Measurements from ENCODE around the gene PANX1. TPM values are rescaled to one million over a fixed set of nuclear protein-coding genes. Genes with fewer than 3 reads are reported as not detected.
"Not testable (repeated sequence)": the region's sequence is repeated elsewhere in the genome, so short reads cannot be mapped to it uniquely, and the experiment has no call there.

Gene PANX1
- 10 to 100 TPM; 20.7 to 22.7 TPM for total RNA-seq

- CTCF ChIA-PET, result interaction anchor here (0.9 kb wide), 1 partner anchor 15 kb away, joined by 3 read pairs; no protein-coding TSS in a partner anchor
- POLR2A ChIA-PET, result interaction anchor here (0.5 to 2.5 kb wide), 5 partner anchors 23 to 423 kb away, joined by 3 to 9 read pairs (median 4); partner anchors contain the start of gene MED17
Measured at GRCh38 chr11:94128746-94129511, at the start of gene PANX1. Gene PANX1 (plus strand): TSS chr11:94128841. CDS start chr11:94129313, 472 bp downstream.

DNA sequence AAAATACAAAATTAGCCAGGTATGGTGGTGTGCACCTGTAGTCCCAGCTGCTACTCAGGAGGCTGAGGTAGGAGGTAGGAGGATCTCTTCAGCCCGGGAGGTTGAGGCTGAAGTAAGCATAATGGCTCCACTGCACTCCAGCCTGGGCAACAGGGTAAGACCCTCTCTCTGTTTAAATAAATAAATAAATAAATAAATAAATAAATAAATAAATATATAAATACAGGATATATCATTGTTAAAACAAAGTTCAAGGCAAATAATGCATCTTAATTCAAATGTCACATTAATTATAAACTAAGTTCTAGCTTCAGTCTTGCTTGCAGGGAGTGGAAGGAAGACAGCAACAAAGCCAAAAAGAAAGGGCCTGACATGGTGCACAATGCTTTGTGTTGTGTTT is 44.5 kb upstream of the PANX1 start:
- ChIA-PET POLR2A (no interaction called here), CTCF (no interaction called here)

DNA sequence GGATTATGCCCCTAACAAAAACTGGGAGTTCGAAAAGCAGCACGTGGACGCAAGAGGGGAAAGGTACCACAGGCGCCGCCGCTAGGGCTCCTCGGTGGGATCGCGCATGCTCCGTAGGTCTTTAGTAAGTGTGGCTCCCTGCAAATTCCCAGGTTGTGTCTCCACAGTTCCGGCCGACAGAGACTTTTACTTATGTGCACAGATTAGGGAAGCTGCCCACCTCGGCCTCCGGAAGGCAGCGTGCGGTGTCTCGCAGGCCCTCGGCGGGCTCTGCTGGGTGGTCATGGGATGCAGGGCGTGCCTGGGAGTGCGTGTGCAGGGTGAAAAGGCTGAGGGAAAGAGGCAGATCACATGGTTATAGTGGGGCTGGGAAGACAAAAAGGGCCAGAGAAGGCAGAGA is 39.7 kb upstream of the PANX1 start:
- ChIA-PET CTCF (no interaction called here), POLR2A (no interaction called here)

GRCh38 chr11:94089341-94089740 is 39.3 kb upstream of the PANX1 start:
- CTCF ChIA-PET, result no interaction called here
- POLR2A ChIA-PET, result no interaction called here

DNA sequence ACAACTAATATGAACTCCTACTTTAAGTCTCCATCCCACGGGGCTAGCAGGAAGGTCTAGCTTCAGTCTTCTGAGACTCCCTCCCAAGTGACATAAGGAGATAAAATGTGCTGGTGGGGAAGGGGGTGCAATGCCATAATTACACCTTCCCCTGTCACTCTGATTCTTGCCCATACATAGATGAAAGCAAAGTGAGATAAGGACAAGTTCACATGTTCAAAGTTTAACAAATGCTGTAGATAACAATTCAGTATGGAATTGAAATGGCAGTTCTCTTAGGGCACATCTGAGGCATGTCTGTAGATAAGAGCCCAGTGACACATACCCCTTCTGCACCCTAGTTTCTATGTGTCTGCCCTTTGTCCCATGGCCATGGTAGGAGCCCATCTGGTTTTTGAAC is 38.2 kb upstream of the PANX1 start:
- CTCF ChIA-PET, result no interaction called here
- POLR2A ChIA-PET, result no interaction called here

GRCh38 chr11:94091091-94091490 is 37.5 kb upstream of the PANX1 start:
- ChIA-PET CTCF (no interaction called here), POLR2A (no interaction called here)

- CTCF ChIA-PET, result no interaction called here
- POLR2A ChIA-PET, result no interaction called here
Measured at GRCh38 chr11:94100253-94100652, 28.4 kb upstream of the PANX1 start.

DNA sequence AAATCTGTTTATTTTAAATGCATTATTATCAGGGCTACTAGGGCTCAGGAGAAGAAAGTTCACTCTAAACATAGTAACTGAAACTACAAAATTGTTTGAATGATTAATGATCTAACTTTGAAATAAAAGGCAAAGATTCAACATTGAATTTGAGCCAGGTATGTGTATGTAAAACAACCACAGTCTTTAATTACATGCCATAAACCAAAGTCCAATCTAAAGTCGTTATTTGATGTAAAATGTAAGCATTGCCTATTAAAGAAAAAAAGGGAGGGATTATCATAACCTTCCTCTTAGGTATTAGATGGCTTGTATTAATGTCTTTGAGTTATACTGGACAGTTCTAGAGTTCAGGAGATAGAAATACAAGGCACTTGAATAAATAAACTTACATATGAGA is 25.2 kb upstream of the PANX1 start:
- ChIA-PET CTCF (no interaction called here), POLR2A (no interaction called here)

DNA sequence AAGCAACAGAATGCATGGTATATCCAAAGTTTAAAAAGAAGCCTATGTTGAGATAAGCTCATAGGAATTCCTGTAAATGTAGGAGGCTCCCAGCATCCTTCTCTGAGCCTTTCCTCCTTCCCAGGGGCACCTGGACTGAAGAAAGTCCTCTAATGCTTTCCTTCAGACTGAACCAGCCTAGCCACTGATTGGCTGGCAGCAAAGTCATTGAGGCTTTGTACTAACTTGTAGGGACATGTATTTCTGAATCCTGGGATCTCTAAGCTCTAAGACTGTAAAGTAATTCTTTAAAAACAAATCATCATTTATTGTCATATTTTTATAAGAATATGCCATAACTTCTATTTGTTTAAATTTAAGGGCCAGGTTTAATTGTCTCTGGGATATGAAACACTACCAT is 23.9 kb upstream of the PANX1 start:
- ChIA-PET CTCF (interaction anchor here (1.0 kb wide), 1 partner anchor 287 kb away, joined by 3 read pairs; no protein-coding TSS in a partner anchor), POLR2A (no interaction called here)

- ChIA-PET CTCF (no interaction called here), POLR2A (no interaction called here)
Measured at GRCh38 chr11:94106716-94107115, 21.9 kb upstream of the PANX1 start.

GRCh38 chr11:94107363-94107762 is 21.3 kb upstream of the PANX1 start:
- ChIA-PET POLR2A (no interaction called here), CTCF (no interaction called here)

DNA sequence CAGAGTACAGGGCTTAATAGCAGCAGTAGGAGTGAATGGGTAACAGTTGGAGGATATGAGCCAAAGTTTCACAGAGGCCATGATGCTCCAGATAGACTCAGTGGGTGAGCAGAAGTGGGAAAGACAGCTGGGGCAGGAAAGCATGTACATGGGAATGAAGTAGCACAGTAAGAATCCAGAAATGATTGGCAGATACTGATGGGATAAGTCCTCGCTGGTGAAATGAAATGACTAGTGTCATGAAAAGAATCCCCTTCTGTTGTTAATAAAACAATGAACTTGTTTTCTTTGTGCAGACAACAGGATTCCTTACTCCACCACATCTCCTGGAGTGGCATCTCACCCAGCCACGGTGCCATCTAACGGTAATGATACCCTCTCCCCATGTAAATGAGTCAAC is 17.4 kb upstream of the PANX1 start:
- CTCF ChIA-PET, result interaction anchor here (0.6 kb wide), 1 partner anchor 1513 kb away, joined by 3 read pairs; no protein-coding TSS in a partner anchor
- POLR2A ChIA-PET, result no interaction called here

- CTCF ChIA-PET, result no interaction called here
- POLR2A ChIA-PET, result no interaction called here
Measured at GRCh38 chr11:94111660-94112059, 17.0 kb upstream of the PANX1 start.

DNA sequence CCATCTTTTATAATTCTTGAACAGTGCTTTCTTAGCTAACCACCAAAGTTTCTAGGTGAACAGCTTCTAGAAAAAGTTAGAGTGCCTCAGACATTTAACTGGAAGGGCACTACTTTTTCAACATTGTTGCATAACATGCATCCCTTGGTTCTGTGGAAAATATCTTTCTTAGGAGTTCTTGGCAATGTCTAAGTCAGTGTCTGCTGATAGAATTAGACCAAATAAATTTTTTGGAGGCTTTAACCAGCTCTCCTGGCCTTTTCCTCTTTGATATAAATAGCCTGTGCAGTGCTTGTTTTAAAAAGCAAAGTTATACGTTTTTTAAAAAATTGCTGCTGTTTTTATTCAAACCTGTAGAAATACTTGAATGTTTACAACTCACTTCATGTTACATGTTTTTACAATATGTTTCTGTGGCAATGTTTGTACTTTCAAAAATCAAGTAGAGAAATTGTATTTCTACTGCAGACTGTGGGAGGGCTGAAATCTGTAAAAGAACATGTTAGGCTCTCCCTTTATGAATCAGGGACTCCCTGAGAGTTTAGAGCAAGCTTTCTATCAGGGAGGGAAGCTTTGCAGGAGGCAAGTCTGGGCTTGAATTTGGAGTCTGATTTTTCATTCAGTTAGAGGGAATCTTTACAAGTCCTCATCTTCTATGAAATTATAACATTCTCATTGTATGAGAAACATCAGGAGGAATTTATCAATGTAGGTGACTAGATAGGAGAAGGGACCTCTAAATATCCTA is 16.3 kb upstream of the PANX1 start:
- ChIA-PET POLR2A (no interaction called here), CTCF (no interaction called here)

GRCh38 chr11:94117197-94117574 is 11.5 kb upstream of the PANX1 start:
- CTCF ChIA-PET, result no interaction called here
- POLR2A ChIA-PET, result no interaction called here

GRCh38 chr11:94117871-94118270 is 10.8 kb upstream of the PANX1 start:
- ChIA-PET CTCF (no interaction called here), POLR2A (no interaction called here)

- CTCF ChIA-PET, POLR2A ChIA-PET: not testable (repeated sequence)
Measured at GRCh38 chr11:94119676-94120075, 9.0 kb upstream of the PANX1 start.

DNA sequence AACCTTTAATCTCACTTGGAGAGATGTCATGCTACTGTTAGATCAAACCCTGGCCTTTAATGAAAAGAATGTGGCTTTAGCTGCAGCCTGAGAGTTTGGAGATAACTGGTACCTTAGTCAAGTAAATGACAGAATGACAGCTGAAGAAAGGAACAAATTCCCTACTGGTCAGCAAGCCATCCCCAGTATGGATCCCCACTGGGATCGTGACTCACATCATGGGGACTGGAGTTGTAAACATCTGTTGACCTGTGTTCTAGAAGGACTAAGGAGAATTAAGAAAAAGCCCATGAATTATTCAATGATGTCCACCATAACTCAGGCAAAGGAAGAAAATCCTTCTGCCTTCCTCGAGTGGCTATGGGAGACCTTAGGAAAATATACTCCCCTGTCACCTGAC is 8.1 kb upstream of the PANX1 start:
- CTCF ChIA-PET, result not testable (repeated sequence)

DNA sequence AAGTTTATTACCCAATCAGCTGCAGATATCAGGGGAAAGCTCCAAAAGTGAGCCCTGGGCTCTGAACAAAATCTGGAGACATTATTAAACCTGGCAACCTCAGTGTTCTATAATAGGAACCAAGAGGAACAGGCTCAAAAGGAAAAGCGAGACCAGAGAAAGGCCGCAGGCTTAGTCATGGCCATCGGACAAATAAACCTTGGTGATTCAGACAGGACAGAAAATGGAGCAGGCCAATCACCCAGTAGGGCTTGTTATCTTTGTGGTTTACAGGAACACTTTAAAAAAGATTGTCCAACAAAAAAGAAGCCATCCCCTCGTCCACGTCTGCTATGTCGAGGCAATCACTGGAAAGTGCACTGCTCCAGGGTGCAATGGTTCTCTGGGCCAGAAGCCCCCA is 7.7 kb upstream of the PANX1 start:
- POLR2A ChIA-PET, result no interaction called here
- CTCF ChIA-PET, result no interaction called here

More for the DNA sequence above, 8.1 kb upstream of the PANX1 start:
- POLR2A ChIA-PET, result not testable (repeated sequence)

DNA sequence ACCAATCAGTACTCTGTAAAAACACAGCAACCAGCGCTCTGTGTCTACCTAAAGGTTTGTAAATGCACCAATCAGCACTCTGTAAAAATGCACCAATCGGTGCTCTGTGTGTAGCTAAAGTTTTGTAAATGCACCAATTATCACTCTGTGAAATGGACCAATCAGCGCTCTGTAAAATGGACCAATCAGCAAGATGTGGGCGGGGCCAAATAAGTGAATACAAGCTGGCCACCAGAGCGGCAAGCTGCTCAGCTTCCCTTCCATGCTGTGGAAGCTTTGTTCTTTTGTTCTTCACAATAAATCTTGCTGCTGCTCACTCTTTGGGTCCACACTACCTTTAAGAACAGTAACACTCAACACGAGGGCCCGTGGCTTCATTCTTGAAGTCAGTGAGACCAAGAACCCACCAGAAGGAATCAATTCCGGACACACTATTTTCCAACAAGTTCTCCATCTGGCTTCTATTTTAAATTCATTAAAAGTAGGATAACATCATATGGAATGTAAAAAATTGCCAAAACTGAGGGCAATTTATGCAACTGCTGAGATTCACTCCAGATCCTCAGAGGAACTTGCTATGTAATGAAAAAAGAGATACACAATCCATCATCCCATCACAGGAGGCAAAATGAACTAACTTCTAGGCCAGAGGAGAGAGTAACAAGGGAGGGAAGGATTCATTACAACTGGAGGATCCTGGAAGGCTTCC is 3.1 kb upstream of the PANX1 start:
- ChIA-PET POLR2A (no interaction called here), CTCF (no interaction called here)

DNA sequence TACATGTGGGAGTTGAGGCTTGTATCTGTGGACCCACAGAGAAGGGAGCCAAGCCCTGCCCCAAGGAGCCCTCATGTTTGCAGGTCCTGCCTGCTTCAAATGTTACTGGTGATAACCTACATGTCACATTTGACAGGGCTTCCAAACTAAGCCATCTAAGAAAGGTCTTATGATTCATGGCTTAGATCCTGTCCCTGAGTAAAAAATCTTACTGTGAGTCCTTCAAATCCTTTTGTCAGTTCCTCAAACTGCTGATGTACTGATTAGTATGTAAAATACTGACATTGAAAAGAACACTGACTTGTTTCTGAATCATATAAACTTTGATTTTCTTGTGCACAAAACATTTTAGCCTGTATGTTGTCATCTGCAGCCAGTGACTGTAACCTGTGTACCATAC is 1.0 kb upstream of the PANX1 start:
- ChIA-PET POLR2A (interaction anchor here (2.5 kb wide), 1 partner anchor 344 kb away, joined by 9 read pairs; the partner anchor contains the start of gene MED17), CTCF (interaction anchor here (0.6 kb wide), 1 partner anchor 339 kb away, joined by 3 read pairs; no protein-coding TSS in a partner anchor)
